Suppressor macrophage treated with lipopolysaccharide for 1 hour (primary cell): ENCODE data around the gene TAS1R3.

Experiments used
- DNase-seq, 3 donors: peaks; one replicate each; pipeline ENCODE4 v3.0.0-alpha.2; 2020 to 2022

TAS1R3 gene

DNA sequence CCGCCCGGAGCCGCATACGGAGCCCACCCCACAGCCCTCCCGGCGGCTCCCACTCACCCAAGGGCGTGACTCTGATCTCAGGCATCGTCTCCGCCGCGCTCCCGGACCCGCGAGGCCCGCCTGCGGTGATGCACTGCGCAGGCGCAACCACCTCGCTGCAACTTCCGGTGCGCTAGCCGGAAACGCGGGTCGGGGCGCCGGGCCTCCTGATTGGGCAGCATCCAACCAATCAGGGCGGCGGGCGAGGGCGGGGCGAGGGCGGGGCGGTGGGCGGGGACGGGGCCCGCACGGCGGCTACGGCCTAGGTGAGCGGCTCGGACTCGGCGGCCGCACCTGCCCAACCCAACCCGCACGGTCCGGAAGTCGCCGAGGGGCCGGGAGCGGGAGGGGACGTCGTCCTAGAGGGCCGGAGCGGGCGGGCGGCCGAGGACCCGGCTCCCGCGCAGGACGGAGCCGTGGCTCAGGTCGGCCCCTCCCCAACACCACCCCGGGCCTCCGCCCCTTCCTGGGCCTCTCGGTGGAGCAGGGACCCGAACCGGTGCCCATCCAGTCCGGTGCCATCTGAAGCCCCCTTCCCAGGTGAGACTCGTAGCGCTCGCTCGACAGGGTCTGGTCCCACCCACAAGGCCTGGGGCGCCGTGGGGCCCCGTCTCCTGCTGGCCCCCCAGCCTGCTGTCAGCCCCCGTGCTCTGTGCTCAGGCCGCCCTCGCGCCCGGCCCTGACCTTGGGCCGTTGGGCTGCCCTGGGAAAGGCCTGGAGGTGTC, 6.4 kb upstream of the TAS1R3 start, which contains the start of the genes CPTP and INTS11:
CPTP (plus strand) TSS at position 279 of the 764 bp plus-strand sequence. CDS start 2,109 bp downstream, outside the sequence.
INTS11 (minus strand) TSS at position 137 of the 764 bp plus-strand sequence; CDS start at position 85, 52 bp downstream.
- DNase-seq: peak; percentile 96 to 99 (median 98)

DNA sequence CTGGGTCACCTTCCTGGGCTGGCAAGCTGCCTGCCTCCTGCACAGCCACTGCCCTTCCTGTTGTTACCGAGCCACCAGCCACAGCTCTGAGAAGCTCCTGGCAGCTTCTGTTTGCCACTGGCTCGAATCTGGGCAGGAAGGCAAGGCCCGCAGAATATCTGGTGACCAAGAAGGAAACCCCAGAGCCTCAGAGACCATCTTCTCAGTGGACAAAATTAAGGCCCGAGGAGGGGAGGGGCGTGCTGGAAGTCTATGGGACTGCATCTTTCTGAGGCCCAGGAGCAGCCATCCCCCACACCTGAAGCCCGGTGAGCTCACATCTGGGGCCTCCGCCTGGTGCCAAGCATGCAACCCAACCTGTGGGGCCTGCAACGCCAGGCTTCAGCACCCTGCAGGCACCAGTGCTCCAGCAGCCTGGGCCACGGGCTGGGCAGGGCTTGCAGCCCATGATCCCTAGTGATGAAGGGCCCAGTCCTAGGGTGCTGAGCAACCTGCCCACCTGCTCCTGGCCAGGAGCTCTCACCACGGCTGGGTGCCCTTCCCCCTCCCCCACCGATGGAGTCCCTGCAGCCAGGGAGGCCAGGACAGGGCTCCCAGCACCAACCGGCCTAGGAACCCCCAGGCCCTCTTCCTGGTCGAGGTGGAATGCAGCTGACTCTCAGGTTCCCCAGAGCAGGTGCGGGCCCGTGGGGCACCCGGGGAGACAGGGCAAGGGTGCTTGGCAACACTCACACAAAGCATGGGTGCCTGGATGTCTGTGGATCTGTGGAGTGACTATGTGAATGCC, 5.6 kb upstream of the TAS1R3 start:
- DNase-seq: peak in 1 of 3 donors; percentile 31

DNA sequence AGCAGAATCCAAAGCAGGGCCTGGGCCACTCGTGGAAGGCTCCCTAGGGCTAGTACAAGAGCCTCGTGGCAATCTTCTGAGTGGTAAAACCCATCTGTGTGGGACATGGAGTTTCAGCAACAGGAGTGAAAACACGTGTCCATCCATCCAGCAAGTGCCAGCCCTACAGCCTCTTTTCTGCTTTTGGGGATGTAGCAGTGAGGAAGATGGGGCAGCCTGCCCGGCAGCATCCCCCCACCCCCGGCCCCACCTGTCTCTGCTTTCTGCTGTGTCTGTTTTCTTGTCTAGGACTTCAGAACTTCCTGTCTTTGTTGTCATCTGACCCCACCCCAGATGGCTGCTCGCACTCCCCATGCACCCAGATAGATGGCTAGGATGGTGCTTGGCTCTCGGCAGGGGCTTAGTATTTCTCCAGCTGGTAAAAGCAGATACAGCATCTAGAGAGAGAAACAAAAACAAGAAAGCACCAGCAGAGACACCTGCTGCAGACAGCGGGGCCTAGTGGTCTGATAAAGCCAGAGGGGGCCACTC, 4.9 kb upstream of the TAS1R3 start:
- no peak for DNase-seq

- no peak for DNase-seq
Observed at GRCh38 chr1:1327291-1327690, 3.8 kb upstream of the TAS1R3 start.

- no peak for DNase-seq
Observed at GRCh38 chr1:1328254-1328653, 2.8 kb upstream of the TAS1R3 start.

- DNase-seq: no peak
Observed at GRCh38 chr1:1329304-1330210, 1.5 kb upstream of the TAS1R3 start.

- DNase-seq: no peak
Observed at GRCh38 chr1:1330366-1331067, 563 bp upstream of the TAS1R3 start.

DNA sequence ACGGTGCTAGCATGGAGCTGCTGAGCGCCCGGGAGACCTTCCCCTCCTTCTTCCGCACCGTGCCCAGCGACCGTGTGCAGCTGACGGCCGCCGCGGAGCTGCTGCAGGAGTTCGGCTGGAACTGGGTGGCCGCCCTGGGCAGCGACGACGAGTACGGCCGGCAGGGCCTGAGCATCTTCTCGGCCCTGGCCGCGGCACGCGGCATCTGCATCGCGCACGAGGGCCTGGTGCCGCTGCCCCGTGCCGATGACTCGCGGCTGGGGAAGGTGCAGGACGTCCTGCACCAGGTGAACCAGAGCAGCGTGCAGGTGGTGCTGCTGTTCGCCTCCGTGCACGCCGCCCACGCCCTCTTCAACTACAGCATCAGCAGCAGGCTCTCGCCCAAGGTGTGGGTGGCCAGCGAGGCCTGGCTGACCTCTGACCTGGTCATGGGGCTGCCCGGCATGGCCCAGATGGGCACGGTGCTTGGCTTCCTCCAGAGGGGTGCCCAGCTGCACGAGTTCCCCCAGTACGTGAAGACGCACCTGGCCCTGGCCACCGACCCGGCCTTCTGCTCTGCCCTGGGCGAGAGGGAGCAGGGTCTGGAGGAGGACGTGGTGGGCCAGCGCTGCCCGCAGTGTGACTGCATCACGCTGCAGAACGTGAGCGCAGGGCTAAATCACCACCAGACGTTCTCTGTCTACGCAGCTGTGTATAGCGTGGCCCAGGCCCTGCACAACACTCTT, 1.1 kb downstream of the TAS1R3 start:
- no peak for DNase-seq

GRCh38 chr1:1332774-1333480, 1.8 kb downstream of the TAS1R3 start:
- no peak for DNase-seq

- no peak for DNase-seq
Observed at GRCh38 chr1:1333551-1334241, 2.6 kb downstream of the TAS1R3 start.

- no peak for DNase-seq
Observed at GRCh38 chr1:1334835-1335234, 3.8 kb downstream of the TAS1R3 start.

- DNase-seq: no peak
Observed at GRCh38 chr1:1335283-1335682, 4.2 kb downstream of the TAS1R3 start.

DNA sequence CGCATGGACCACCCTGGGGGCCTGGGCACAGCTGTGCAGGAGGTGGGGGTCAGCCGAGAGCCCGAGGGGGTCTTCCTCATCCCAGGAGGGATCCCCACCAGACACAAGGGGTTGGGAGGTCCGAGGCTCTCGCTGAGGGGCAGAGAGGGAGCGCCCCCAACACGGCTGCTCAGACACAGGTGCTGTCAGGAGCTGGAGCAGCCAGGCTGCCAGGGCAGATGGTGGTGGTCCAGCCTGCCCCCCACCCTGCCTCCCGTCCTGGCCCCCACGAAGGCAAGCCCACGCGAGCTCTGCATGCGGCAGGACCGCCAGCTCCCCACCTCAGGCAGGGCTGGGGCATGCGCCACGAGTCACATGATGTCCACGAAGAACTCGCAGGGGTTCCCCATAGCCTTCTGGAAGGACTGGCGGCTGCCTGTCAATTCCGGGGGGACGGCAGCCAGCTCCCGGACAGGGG, 4.7 kb downstream of the TAS1R3 start:
- DNase-seq: no peak

DNA sequence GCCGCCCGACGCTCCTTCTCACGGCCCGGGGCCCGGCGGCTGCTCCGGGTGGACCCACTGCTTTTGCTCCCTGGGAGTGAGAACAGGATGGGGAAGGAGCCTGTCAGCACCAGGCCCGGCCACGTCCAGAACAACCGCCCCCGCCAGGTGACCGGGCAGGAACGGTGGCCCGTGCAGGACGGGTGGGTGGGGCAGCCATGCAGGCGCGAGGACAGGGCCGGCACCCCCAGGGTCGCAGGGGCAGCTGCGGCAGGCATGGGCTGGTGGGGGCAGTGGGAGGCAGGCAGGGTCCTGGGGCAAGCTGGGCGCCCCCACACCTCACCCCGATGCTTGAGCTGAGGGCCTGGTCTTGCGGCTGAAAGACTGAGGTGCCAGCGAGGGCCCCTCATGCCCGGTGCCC, 5.4 kb downstream of the TAS1R3 start:
- no peak for DNase-seq

DNA sequence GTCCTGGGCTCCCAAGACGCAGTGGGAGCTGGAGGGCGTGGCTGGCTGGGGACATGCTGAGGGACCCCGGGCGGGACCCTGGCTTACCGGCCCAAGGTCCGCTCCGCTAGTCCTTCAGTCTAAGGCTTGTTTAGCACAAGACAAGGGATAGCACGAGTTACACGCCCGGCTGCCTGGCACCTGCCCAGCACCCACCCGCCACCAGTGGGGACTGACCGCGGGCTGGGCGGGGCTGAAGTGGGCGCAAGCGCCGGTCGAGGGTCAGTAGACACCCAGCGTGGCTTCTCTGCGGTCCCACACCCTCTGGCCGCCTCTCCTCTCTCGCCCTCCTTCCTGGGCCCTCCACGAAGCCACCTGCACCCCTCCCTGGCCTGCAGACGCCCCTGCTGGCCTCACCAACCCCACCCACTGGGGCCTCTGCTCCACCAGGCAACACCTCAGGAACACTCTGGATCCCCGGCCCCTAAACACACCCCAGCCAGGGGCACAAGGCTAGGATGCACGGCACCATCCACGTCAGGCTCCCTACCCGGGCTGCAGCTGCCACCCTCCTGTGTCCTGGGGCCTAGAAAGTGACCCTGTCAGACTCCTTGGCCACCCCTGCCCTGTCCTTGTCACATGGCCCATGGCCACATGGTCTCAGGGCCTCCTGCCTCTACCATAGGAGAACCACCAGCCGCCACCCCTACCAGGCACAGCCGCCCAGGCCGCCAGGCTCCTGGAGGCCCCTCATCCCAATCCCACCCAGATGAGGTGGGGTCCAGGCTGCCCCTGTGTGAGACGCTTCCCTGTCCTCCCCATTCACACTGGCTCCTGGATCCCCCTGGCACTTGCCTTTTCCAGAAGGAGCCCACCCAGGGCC, 6.1 kb downstream of the TAS1R3 start:
- DNase-seq: no peak

- DNase-seq: peak in 1 of 3 donors; percentile 32
Observed at GRCh38 chr1:1337793-1338147, 6.7 kb downstream of the TAS1R3 start.

DNA sequence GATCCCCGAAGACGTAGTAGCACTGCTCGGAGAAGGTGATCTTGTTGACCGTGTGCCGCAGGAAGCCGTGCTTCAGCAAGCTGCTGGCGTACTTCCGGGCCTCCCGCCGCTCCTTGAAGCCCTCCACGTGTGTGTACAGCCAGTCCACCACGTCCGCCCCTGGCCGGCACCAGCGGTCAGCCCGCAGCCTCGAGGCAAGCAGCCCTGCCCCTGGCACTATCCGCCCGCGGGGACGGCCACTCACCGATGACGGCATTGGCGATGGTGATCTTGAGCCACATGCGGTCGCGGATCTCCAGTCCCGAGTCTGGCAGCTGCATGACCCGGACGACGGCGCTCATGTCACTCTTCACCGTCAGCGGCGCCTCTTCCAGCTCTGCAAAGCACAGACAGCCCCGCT, 7.2 kb downstream of the TAS1R3 start:
- no peak for DNase-seq

DNA sequence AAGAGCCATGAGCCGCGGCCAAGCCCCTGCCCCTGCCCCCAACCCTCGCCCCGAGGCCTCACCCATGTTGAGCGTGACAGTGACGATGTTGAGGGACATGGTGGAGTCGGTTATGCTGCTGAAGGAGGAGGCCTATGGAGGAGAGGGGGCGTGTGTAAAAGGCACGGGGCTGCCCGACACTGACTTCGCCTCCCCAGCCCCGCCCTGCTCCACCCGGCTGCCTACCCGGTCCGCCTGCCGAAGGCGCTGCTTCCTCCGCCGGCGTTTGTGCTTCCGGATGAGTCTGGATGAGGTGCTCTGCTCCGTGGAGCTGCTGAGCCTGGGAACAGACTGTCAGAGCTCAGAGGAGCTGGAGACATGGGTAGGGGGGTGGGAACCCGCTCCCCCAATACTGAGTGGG, 9.1 kb downstream of the TAS1R3 start:
- no peak for DNase-seq
